GM12878 (cell line): ENCODE data around the gene TMEM266. TPM values are rescaled to one million over a fixed set of nuclear protein-coding genes. Genes with fewer than 3 reads are reported as not detected.

Source experiments
- ATAC-seq: fragments of 200-7000 bp; cut with Tn5 transposase; 3 replicates; pipeline ENCODE4 v1.9.1; 2020; ENCODE audit warnings: mild to moderate bottlenecking, moderate library complexity
- BruUV-seq: library from RNA; stranded (reverse); fragments of 400-500 nt; replicated peaks from 2 replicates; lab custom pipeline; 2021; lab: Mats Ljungman, UMichigan
- CTCF ChIA-PET: fragments of 300-600 bp; sonication (Branson Sonifier 250); formaldehyde crosslinking; extraction: SDS; loops from one replicate; lab custom pipeline; 2021; ENCODE audit warnings: inconsistent platforms; lab: Yijun Ruan, JAX
- POLR2A ChIA-PET: fragments of 350-600 bp; formaldehyde crosslinking; extraction: SDS; loops from one replicate; lab custom pipeline; 2021; ENCODE audit warnings: inconsistent platforms; lab: Charles Lee
- RAD21 ChIA-PET: fragments of 300-600 bp; sonication (Branson Sonifier 250); formaldehyde crosslinking; loops from one replicate; lab custom pipeline; 2023; ENCODE audit warnings: antibody characterized with exemption; ENCODE audit not compliant: unreplicated experiment; lab: Charles Lee
- SMC1A ChIA-PET: fragments of 300-600 bp; sonication (Branson Sonifier 250); formaldehyde crosslinking; loops from one replicate; lab custom pipeline; 2023; ENCODE audit not compliant: unreplicated experiment, uncharacterized antibody; lab: Charles Lee
- DNase-seq: peaks from one replicate; pipeline ENCODE4 v3.0.0-alpha.2; 2011; ENCODE audit warnings: low read depth, low spot score
- FAIRE-seq: peaks from 3 replicates; lab custom pipeline; 2011; peaks lifted over from hg19 to GRCh38; lab: Jason Lieb, UNC
- H2AFZ ChIP-seq: 2 replicates; pipeline ENCODE4 v1.6.0; 2011; ENCODE audit warnings: low read depth, low read length, control low read depth; ENCODE audit not compliant: control insufficient read depth
- H3K27ac ChIP-seq: 2 replicates; pipeline ENCODE4 v1.5.1; 2011; ENCODE audit warnings: control low read depth; ENCODE audit not compliant: control insufficient read depth, insufficient read depth
- H3K27me3 ChIP-seq, 2 experiments: replicated peaks in 1 of 2; 2 replicates each; pipeline versions ENCODE4 v1.6.0 to v1.6.1; 2011; ENCODE audit warnings: low read length in 1 of 2; ENCODE audit not compliant: control insufficient read depth in 2 of 2, insufficient read depth in 2 of 2
- H3K36me3 ChIP-seq, 2 experiments: 2 replicates each; pipeline ENCODE4 v1.5.1; 2011; ENCODE audit warnings: low read length in 1 of 2; ENCODE audit not compliant: control insufficient read depth in 2 of 2, insufficient read depth in 2 of 2
- H3K4me1 ChIP-seq: 2 replicates; pipeline ENCODE4 v1.6.1; 2011; ENCODE audit warnings: mild to moderate bottlenecking, low read length, moderate library complexity, mixed read lengths; ENCODE audit not compliant: control insufficient read depth, insufficient read depth
- H3K4me2 ChIP-seq: 2 replicates; pipeline ENCODE4 v1.6.0; 2011; ENCODE audit warnings: control low read depth; ENCODE audit not compliant: control insufficient read depth, insufficient read depth
- H3K4me3 ChIP-seq: fragments of 200-600 bp; sonication (generic); 2 replicates; pipeline ENCODE4 v1.5.1; 2016
- H3K79me2 ChIP-seq: 2 replicates; pipeline ENCODE4 v1.6.0; 2011; ENCODE audit warnings: low read length; ENCODE audit not compliant: control insufficient read depth, insufficient read depth
- H3K9ac ChIP-seq: 2 replicates; pipeline ENCODE4 v1.8.0; 2011; ENCODE audit warnings: low read length, control low read depth, mixed read lengths; ENCODE audit not compliant: control insufficient read depth, insufficient read depth
- H3K9me3 ChIP-seq: replicated peaks from 3 replicates; pipeline ENCODE4 v1.5.1; 2011; ENCODE audit warnings: mild to moderate bottlenecking, low read length; ENCODE audit not compliant: control insufficient read depth, insufficient read depth
- H4K20me1 ChIP-seq: 2 replicates; pipeline ENCODE4 v1.6.0; 2011; ENCODE audit not compliant: control insufficient read depth, insufficient read depth
- ATF7 ChIP-seq: fragments of 450-650 bp; IDR thresholded peaks from 2 replicates; pipeline ENCODE4 v1.6.1; 2016; ENCODE audit warnings: low read depth, mild to moderate bottlenecking
- BHLHE40 ChIP-seq, 2 experiments: fragments of 450-650 bp in 1 of 2; IDR thresholded peaks; 2 replicates each; pipeline ENCODE4 v1.6.1; 2011 to 2017; ENCODE audit warnings: low read depth in 2 of 2, borderline replicate concordance in 1 of 2, improper control_type of control experiment in 1 of 2, low read length in 1 of 2, mild to moderate bottlenecking in 1 of 2
- EZH2 ChIP-seq: IDR thresholded peaks from 2 replicates; pipeline ENCODE4 v1.6.1; 2012; ENCODE audit warnings: low read depth, mild to moderate bottlenecking, control low read depth, inconsistent platforms, low read length, borderline replicate concordance; ENCODE audit not compliant: control insufficient read depth
- MEF2A ChIP-seq: IDR thresholded peaks from 2 replicates; pipeline ENCODE4 v1.6.1; 2011; ENCODE audit warnings: low read depth, mild to moderate bottlenecking, low read length, moderate library complexity; ENCODE audit not compliant: insufficient read depth
- NBN ChIP-seq: fragments of 450-650 bp; IDR thresholded peaks from 2 replicates; pipeline ENCODE4 v1.6.1; 2016
- NFYA ChIP-seq: IDR thresholded peaks from 2 replicates; pipeline ENCODE4 v1.6.1; 2011; ENCODE audit warnings: low read depth, mild to moderate bottlenecking, low read length, improper control_type of control experiment, borderline replicate concordance
- POLR2AphosphoS5 ChIP-seq: IDR thresholded peaks from 2 replicates; pipeline ENCODE4 v1.6.1; 2011; ENCODE audit warnings: mild to moderate bottlenecking, low read length, inconsistent platforms
- RAD21 ChIP-seq: IDR thresholded peaks from 2 replicates; pipeline ENCODE4 v1.6.1; 2011; ENCODE audit warnings: mild to moderate bottlenecking, low read depth, low read length, moderate library complexity; ENCODE audit not compliant: insufficient read depth
- RAD51 ChIP-seq: fragments of 450-650 bp; IDR thresholded peaks from 2 replicates; pipeline ENCODE4 v1.6.1; 2016; ENCODE audit warnings: moderate library complexity, mild to moderate bottlenecking, inconsistent platforms
- RBBP5 ChIP-seq: fragments of 200-600 bp; sonication (generic); conservative IDR thresholded peaks from 2 replicates; pipeline ENCODE4 v1.6.1; 2016
- SIX5 ChIP-seq: IDR thresholded peaks from 2 replicates; pipeline ENCODE4 v1.6.1; 2011; ENCODE audit warnings: mild to moderate bottlenecking, low read depth, low read length, moderate library complexity; ENCODE audit not compliant: severe bottlenecking
- SP1 ChIP-seq: IDR thresholded peaks from one replicate; pipeline ENCODE4 v1.6.1; 2011; ENCODE audit warnings: low read depth, low read length
- SRF ChIP-seq, 2 experiments: IDR thresholded peaks; 2 replicates each; pipeline ENCODE4 v1.6.1; 2011; ENCODE audit warnings: low read depth in 2 of 2, low read length in 2 of 2, mild to moderate bottlenecking in 1 of 2, moderate library complexity in 1 of 2
- SUZ12 ChIP-seq: fragments of 200-600 bp; sonication (generic); IDR thresholded peaks from one replicate; pipeline ENCODE4 v1.6.1; 2018; ENCODE audit warnings: antibody characterized with exemption, mild to moderate bottlenecking; ENCODE audit not compliant: unreplicated experiment
- TCF3 ChIP-seq: IDR thresholded peaks from 2 replicates; pipeline ENCODE4 v1.6.1; 2012; ENCODE audit warnings: low read depth, mild to moderate bottlenecking, low read length, borderline replicate concordance; ENCODE audit not compliant: insufficient read depth
- TCF7 ChIP-seq: IDR thresholded peaks from 2 replicates; pipeline ENCODE4 v1.6.1; 2014; ENCODE audit warnings: antibody characterized with exemption, borderline replicate concordance
- YBX1 ChIP-seq: fragments of 450-650 bp; IDR thresholded peaks from 2 replicates; pipeline ENCODE4 v1.6.1; 2016; ENCODE audit warnings: antibody characterized with exemption
- ZNF384 ChIP-seq: IDR thresholded peaks from 2 replicates; pipeline ENCODE4 v1.6.1; 2012; ENCODE audit warnings: low read depth, mild to moderate bottlenecking, low read length, improper control_type of control experiment, borderline replicate concordance
- WGBS: methylation state at CpG from one replicate; pipeline ENCODE4 v1.1.6; 2016; ENCODE audit warnings: low lambda C conversion rate; ENCODE audit not compliant: insufficient replicate concordance, insufficient coverage; ENCODE audit errors: missing lambda C conversion rate; 5-methylcytosine and 5-hydroxymethylcytosine counted together
- in situ Hi-C: fragments of 300-500 bp; cut with MboI; formaldehyde crosslinking; loops from 9 replicates; pipeline ENCODE4 v1.14.3; 2018; ENCODE audit warnings: mixed read lengths
- intact Hi-C: fragments of 100-400 bp; cut with micrococcal nuclease; formaldehyde crosslinking; loops from one replicate; pipeline ENCODE4 v1.14.2; 2022; ENCODE audit not compliant: unreplicated experiment
- polyA plus RNA-seq, 11 experiments: library from polyadenylated mRNA; depleted of rRNA in 4 of 11; unstranded in 6 of 11; stranded (reverse) in 5 of 11; fragments of >200 nt; fragmentation: Nextera tagmentation in 4 of 11; fragmentation: Illumina TruSeq in 1 of 11; extraction: Ambion mirVana in 4 of 11; extraction: Trizol in 1 of 11; gene quantifications; 1 replicate in 1 of 11; 2 replicates in 10 of 11; pipeline versions ENCODE4 v1.2.1 to v1.2.3, GENCODE V29; 2011 to 2016; ENCODE audit warnings: inconsistent platforms in 2 of 11, missing spikeins in 2 of 11, low read depth in 1 of 11
- total RNA-seq, 4 experiments: library from RNA; depleted of rRNA in 3 of 4; stranded (reverse); fragments of >200 nt in 3 of 4; fragmentation: Illumina TruSeq in 1 of 4; extraction: Trizol in 1 of 4; gene quantifications; 2 replicates each; pipeline versions ENCODE4 v1.2.1 to v1.2.3, GENCODE V29; 2013 to 2021
- TF ChIP-seq, protein P1 (sequence below): fragments of 450-650 bp; IDR thresholded peaks from 2 replicates; pipeline ENCODE4 v1.6.1; 2017; ENCODE audit warnings: antibody characterized with exemption, mild to moderate bottlenecking, moderate library complexity
- TF ChIP-seq, protein P2 (sequence below): IDR thresholded peaks from 2 replicates; pipeline ENCODE4 v1.6.1; 2011; ENCODE audit warnings: low read depth, mild to moderate bottlenecking, low read length, moderate library complexity, borderline replicate concordance; ENCODE audit errors: extremely low read depth

The TMEM266 gene
- total and polyA plus RNA-seq, 10 of the 15 experiments (the other 5 are each of a cell fraction or from before 2014, with no cell fraction given), result 0.11 to 0.70 (median 0.39) TPM

- TF ChIP-seq, protein P1, sequence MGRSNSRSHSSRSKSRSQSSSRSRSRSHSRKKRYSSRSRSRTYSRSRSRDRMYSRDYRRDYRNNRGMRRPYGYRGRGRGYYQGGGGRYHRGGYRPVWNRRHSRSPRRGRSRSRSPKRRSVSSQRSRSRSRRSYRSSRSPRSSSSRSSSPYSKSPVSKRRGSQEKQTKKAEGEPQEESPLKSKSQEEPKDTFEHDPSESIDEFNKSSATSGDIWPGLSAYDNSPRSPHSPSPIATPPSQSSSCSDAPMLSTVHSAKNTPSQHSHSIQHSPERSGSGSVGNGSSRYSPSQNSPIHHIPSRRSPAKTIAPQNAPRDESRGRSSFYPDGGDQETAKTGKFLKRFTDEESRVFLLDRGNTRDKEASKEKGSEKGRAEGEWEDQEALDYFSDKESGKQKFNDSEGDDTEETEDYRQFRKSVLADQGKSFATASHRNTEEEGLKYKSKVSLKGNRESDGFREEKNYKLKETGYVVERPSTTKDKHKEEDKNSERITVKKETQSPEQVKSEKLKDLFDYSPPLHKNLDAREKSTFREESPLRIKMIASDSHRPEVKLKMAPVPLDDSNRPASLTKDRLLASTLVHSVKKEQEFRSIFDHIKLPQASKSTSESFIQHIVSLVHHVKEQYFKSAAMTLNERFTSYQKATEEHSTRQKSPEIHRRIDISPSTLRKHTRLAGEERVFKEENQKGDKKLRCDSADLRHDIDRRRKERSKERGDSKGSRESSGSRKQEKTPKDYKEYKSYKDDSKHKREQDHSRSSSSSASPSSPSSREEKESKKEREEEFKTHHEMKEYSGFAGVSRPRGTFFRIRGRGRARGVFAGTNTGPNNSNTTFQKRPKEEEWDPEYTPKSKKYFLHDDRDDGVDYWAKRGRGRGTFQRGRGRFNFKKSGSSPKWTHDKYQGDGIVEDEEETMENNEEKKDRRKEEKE, result no peak
- TF ChIP-seq ZNF384 (no peak), POLR2AphosphoS5 (no peak), RAD21 (no peak), NBN (no peak), YBX1 (no peak)
Measured at GRCh38 chr15:76162784-76163456, 103.1 kb downstream of the TMEM266 start (continued).

GRCh38 chr15:76163457-76164295 lies 103.9 kb downstream of the TMEM266 start:
- no peaks in the 10 kb centered on the region for H3K36me3 ChIP-seq
- H3K27ac ChIP-seq, result no peak overlapping the region
- 69% methylated on average over 21 of the region's 21 CpGs for WGBS
- H3K27me3 ChIP-seq, result no peaks in the 10 kb centered on the region; a peak in 3 of 4 replicates
- CTCF ChIA-PET, result interaction anchor here (1.2 kb wide), 1 partner anchor 25 kb away, joined by 3 read pairs; no protein-coding TSS in a partner anchor
- H2AFZ ChIP-seq, result no peak overlapping the region
- H3K4me2 ChIP-seq, result no peak overlapping the region
- intact Hi-C loops, result no loop called here
- no peak overlapping the region for H3K4me3 ChIP-seq
- FAIRE-seq (no peak), ATAC-seq (no peak), DNase-seq (no peak)
- H4K20me1 ChIP-seq, result no peaks in the 10 kb centered on the region
- RAD21 ChIA-PET, result no interaction called here
- POLR2A ChIA-PET, result no interaction called here
- H3K79me2 ChIP-seq, result no peaks in the 10 kb centered on the region
- no TSS peak for BruUV-seq
- SMC1A ChIA-PET, result no interaction called here
- H3K9me3 ChIP-seq, result no peaks in the 10 kb centered on the region
- no peaks in the 10 kb centered on the region for H3K4me1 ChIP-seq
- H3K9ac ChIP-seq, result no peak overlapping the region
- in situ Hi-C loops, result no loop called here
- TF ChIP-seq RAD51, result no peak
- no peak for TF ChIP-seq TCF3
- TF ChIP-seq SRF (IDR thresholded peaks at IDR 0.05; ENCODE audit: low read depth in 2 of 2, low read length in 2 of 2), result no peak
- TF ChIP-seq EZH2, result no peak
- TF ChIP-seq ATF7, result no peak
- no peak for TF ChIP-seq NFYA
- TF ChIP-seq MEF2A, result no peak
- TF ChIP-seq SP1, result no peak
- no peak for TF ChIP-seq RBBP5
- TF ChIP-seq, protein P2, sequence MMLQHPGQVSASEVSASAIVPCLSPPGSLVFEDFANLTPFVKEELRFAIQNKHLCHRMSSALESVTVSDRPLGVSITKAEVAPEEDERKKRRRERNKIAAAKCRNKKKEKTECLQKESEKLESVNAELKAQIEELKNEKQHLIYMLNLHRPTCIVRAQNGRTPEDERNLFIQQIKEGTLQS, result no peak
- TF ChIP-seq TCF7, result no peak
- no peak for TF ChIP-seq SUZ12
- no peak for TF ChIP-seq SIX5
- no peak for TF ChIP-seq BHLHE40 (IDR thresholded peaks at IDR 0.05; ENCODE audit: borderline replicate concordance in 1 of 2, low read depth in 2 of 2, low read length in 1 of 2)
